PC-3 (cell line): ENCODE results near the gene CCDC13. TPM values are rescaled to one million over a fixed set of nuclear protein-coding genes. Genes with fewer than 3 reads are reported as not detected.

Source experiments
- ATAC-seq: fragments of 200-7000 bp; cut with Tn5 transposase; 2 replicates; pipeline ENCODE4 v1.9.1; 2020; ENCODE audit warnings: mild to moderate bottlenecking, moderate library complexity
- BruUV-seq: library from RNA; stranded (reverse); fragments of 400-500 nt; replicated peaks from 2 replicates; lab custom pipeline; 2021; lab: Mats Ljungman, UMichigan
- CTCF ChIA-PET: fragments of 300-600 bp; sonication (Branson Sonifier 250); formaldehyde crosslinking; loops from one replicate; lab custom pipeline; 2022; ENCODE audit warnings: antibody characterized with exemption; lab: Charles Lee
- POLR2A ChIA-PET: fragments of 300-600 bp; sonication (Branson Sonifier 250); formaldehyde crosslinking; loops from one replicate; lab custom pipeline; 2022; ENCODE audit warnings: antibody characterized with exemption; ENCODE audit not compliant: unreplicated experiment; lab: Charles Lee
- DNase-seq: peaks from one replicate; pipeline ENCODE4 v3.0.0-alpha.2; 2015
- H2AFZ ChIP-seq: fragments of 300-600 bp; sonication (generic); 2 replicates; pipeline ENCODE4 v1.6.0; 2016; ENCODE audit warnings: antibody characterized with exemption, low read length
- H3F3A ChIP-seq: fragments of 300-600 bp; sonication (generic); one replicate; pipeline ENCODE4 v1.6.0; 2017; ENCODE audit warnings: antibody characterized with exemption, low read length, control low read depth, mild to moderate bottlenecking; ENCODE audit not compliant: unreplicated experiment
- H3K27ac ChIP-seq: fragments of 300-600 bp; sonication (generic); 2 replicates; pipeline ENCODE4 v1.5.1; 2016; ENCODE audit warnings: mild to moderate bottlenecking, low read length
- H3K27me3 ChIP-seq: fragments of 300-600 bp; sonication (generic); 2 replicates; pipeline ENCODE4 v1.6.1; 2016; ENCODE audit warnings: low read length, mixed read lengths
- H3K36me3 ChIP-seq: fragments of 300-600 bp; sonication (generic); 2 replicates; pipeline ENCODE4 v1.6.1; 2016; ENCODE audit warnings: low read depth, mixed run types, low read length, mixed read lengths
- H3K4me1 ChIP-seq: fragments of 300-600 bp; sonication (generic); 2 replicates; pipeline ENCODE4 v1.5.1; 2016; ENCODE audit warnings: low read length; ENCODE audit not compliant: insufficient read depth
- H3K4me2 ChIP-seq: fragments of 300-600 bp; sonication (generic); 2 replicates; pipeline ENCODE4 v1.6.0; 2016; ENCODE audit warnings: low read length
- H3K4me3 ChIP-seq: fragments of 300-600 bp; sonication (generic); 2 replicates; pipeline ENCODE4 v1.5.1; 2016; ENCODE audit warnings: mild to moderate bottlenecking, low read length, mixed read lengths
- H3K79me2 ChIP-seq: fragments of 300-600 bp; sonication (generic); 2 replicates; pipeline ENCODE4 v1.6.1; 2017; ENCODE audit warnings: low read length, mixed read lengths
- H3K9ac ChIP-seq: fragments of 300-600 bp; sonication (generic); 2 replicates; pipeline ENCODE4 v1.6.0; 2016; ENCODE audit warnings: mild to moderate bottlenecking, low read length
- H3K9me2 ChIP-seq: fragments of 300-600 bp; sonication (generic); replicated peaks from 2 replicates; pipeline ENCODE4 v1.6.1; 2016; ENCODE audit warnings: mixed run types, low read length, mixed read lengths
- H3K9me3 ChIP-seq: fragments of 300-600 bp; sonication (generic); 2 replicates; pipeline ENCODE4 v1.6.1; 2016; ENCODE audit warnings: low read length, mixed read lengths
- H4K20me1 ChIP-seq: fragments of 300-600 bp; sonication (generic); 2 replicates; pipeline ENCODE4 v1.6.1; 2016; ENCODE audit warnings: low read length, mixed read lengths
- CTCF ChIP-seq: fragments of 300-600 bp; sonication (generic); conservative IDR thresholded peaks from 2 replicates; pipeline ENCODE4 v1.5.1; 2017; ENCODE audit warnings: antibody characterized with exemption, low read depth, mild to moderate bottlenecking, low read length
- EZH2 ChIP-seq: fragments of 300-600 bp; sonication (generic); IDR thresholded peaks from one replicate; pipeline ENCODE4 v1.6.1; 2017; ENCODE audit warnings: antibody characterized with exemption, mild to moderate bottlenecking, low read length; ENCODE audit not compliant: unreplicated experiment
- EZH2phosphoT487 ChIP-seq: fragments of 300-600 bp; sonication (generic); IDR thresholded peaks from 2 replicates; pipeline ENCODE4 v1.6.1; 2018; ENCODE audit warnings: mild to moderate bottlenecking, antibody characterized with exemption, low read length, borderline replicate concordance
- intact Hi-C: fragments of 100-400 bp; cut with micrococcal nuclease; formaldehyde crosslinking; loops from 2 replicates; pipeline ENCODE4 v1.9.0; 2023
- total RNA-seq: library from RNA; depleted of rRNA; stranded (reverse); fragments of >200 nt; gene quantifications from 2 replicates; pipeline ENCODE4 v1.2.3, GENCODE V29; 2014

Gene CCDC13
- total RNA-seq, 1 experiment from 2014 or later = 0.47 TPM

GRCh38 chr3:42750834-42751233 is 22.2 kb downstream of the CCDC13 start:
- H4K20me1 ChIP-seq = no peaks in the 10 kb centered on the region
- POLR2A ChIA-PET = no interaction called here
- H3K4me2 ChIP-seq = no peak overlapping the region
- no peaks in the 10 kb centered on the region for H3K9me3 ChIP-seq
- DNase-seq (no peak), ATAC-seq (no peak)
- CTCF ChIA-PET = no interaction called here
- no peaks in the 10 kb centered on the region for H3F3A ChIP-seq
- H2AFZ ChIP-seq = no peak overlapping the region
- no peaks in the 10 kb centered on the region for H3K27me3 ChIP-seq
- no peaks in the 10 kb centered on the region for H3K79me2 ChIP-seq
- no peak for TF ChIP-seq CTCF
- TF ChIP-seq EZH2phosphoT487 = no peak
- no peak for TF ChIP-seq EZH2
- H3K36me3 ChIP-seq = no peaks in the 10 kb centered on the region
- no TSS peak for BruUV-seq
- intact Hi-C loops = no loop called here
- H3K4me3 ChIP-seq = no peak overlapping the region
- no peaks in the 10 kb centered on the region for H3K9me2 ChIP-seq
- H3K4me1 ChIP-seq = peaks cover 20% of the 10 kb centered on the region
- H3K27ac ChIP-seq = no peak overlapping the region
- H3K9ac ChIP-seq = no peak overlapping the region

DNA sequence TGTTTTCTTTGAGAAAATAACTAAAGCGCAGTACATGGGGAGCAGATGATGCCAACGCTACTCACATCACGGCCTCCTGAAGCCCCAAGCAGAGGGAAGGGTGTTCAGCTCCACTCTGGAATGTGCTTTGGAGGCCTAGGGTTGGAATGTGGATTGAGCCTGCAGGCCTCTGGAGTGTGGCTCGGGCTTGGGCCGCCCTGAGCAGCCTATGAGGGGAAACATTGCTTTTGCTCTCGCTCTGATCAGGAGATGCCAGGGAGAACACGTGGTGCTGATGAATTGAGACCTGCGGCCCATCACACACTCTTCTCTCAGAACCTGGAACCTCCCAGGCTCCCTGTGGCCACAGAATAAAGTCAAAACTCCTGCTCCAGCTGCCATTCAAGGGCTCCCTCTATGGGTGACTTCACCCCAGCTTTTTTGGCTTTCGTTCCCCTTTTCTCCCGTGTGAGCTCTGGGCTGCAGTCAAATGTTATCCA is 23.3 kb downstream of the CCDC13 start:
- no peaks in the 10 kb centered on the region for H3K9me2 ChIP-seq
- DNase-seq = peak; percentile 23
- peak; percentile 34 for ATAC-seq
- peak; percentile 61 for TF ChIP-seq CTCF
- no peak for TF ChIP-seq EZH2
- TF ChIP-seq EZH2phosphoT487 = no peak
- peaks cover 27% of the 10 kb centered on the region for H3K4me1 ChIP-seq
- no peaks in the 10 kb centered on the region for H3K36me3 ChIP-seq
- intact Hi-C loops = no loop called here
- H2AFZ ChIP-seq = no peak overlapping the region
- no peaks in the 10 kb centered on the region for H3F3A ChIP-seq
- no peaks in the 10 kb centered on the region for H3K27me3 ChIP-seq
- no peak overlapping the region for H3K4me3 ChIP-seq
- ChIA-PET POLR2A (interaction anchor here (0.6 kb wide), 1 partner anchor 66 kb away, joined by 3 read pairs; no protein-coding TSS in a partner anchor), CTCF (interaction anchor here (0.5 to 0.6 kb wide), 2 partner anchors 8 to 301 kb away, joined by 3 to 9 read pairs; no protein-coding TSS in a partner anchor)
- no peaks in the 10 kb centered on the region for H4K20me1 ChIP-seq
- no peak overlapping the region for H3K4me2 ChIP-seq
- H3K9me3 ChIP-seq = no peaks in the 10 kb centered on the region
- no peak overlapping the region for H3K9ac ChIP-seq
- H3K79me2 ChIP-seq = no peaks in the 10 kb centered on the region
- H3K27ac ChIP-seq = no peak overlapping the region
- no TSS peak for BruUV-seq

DNA sequence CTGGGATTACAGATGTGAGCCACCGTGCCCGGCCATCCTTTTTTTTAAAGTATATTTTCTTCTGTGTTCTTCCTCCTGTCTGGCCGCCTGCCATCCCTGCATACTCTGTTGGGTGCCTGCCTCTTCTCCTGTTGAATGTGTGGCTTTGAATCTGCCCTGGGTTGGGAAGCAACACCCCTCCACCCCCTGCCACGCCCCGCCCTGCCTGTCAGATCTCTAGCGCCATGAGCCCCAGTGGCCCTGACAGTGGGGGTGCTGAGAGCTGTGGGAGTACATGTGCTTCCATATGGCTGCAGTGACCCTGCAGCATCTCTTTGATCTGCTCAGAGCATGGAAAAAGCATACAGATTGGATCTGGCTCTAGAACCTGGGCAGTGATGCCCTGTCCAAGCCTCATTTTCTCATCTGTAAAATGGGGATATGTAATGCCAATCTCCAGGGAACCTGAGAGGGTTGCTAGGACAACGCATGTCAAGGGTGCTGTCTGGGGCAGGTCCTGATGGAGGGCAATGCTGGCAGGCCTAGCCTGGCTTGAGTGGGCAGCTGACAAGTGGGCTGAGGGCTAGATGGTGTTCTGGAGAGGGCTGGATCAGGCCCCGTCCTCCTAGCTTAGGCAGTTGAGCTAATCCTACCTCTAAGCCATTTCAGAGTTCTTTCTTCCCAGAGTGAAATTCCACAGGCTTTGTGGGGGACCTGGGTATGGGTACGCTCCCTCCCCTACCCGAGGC is 23.9 kb downstream of the CCDC13 start:
- H3K9me2 ChIP-seq = no peaks in the 10 kb centered on the region
- no peaks in the 10 kb centered on the region for H3K79me2 ChIP-seq
- no peaks in the 10 kb centered on the region for H4K20me1 ChIP-seq
- TF ChIP-seq EZH2 (no peak), CTCF (no peak), EZH2phosphoT487 (no peak)
- peaks cover 27% of the 10 kb centered on the region for H3K4me1 ChIP-seq
- H3K9ac ChIP-seq = no peak overlapping the region
- H3K27ac ChIP-seq = no peak overlapping the region
- POLR2A ChIA-PET = interaction anchor here (0.6 kb wide), 1 partner anchor 67 kb away, joined by 3 read pairs; no protein-coding TSS in a partner anchor
- H3K4me3 ChIP-seq = no peak overlapping the region
- no peak for DNase-seq
- BruUV-seq = no TSS peak
- H3K9me3 ChIP-seq = no peaks in the 10 kb centered on the region
- no peak overlapping the region for H3K4me2 ChIP-seq
- H3F3A ChIP-seq = no peaks in the 10 kb centered on the region
- ATAC-seq = no peak
- intact Hi-C loops = no loop called here
- CTCF ChIA-PET = interaction anchor here (0.5 kb wide), 1 partner anchor 301 kb away, joined by 3 read pairs; no protein-coding TSS in a partner anchor
- H2AFZ ChIP-seq = no peak overlapping the region
- H3K36me3 ChIP-seq = no peaks in the 10 kb centered on the region
- H3K27me3 ChIP-seq = no peaks in the 10 kb centered on the region
